Measurements from ENCODE around the gene ARHGAP45.
"Not testable (repeated sequence)": the region's sequence is repeated elsewhere in the genome, so short reads cannot be mapped to it uniquely, and the experiment has no call there.

Gene ARHGAP45, protein sequence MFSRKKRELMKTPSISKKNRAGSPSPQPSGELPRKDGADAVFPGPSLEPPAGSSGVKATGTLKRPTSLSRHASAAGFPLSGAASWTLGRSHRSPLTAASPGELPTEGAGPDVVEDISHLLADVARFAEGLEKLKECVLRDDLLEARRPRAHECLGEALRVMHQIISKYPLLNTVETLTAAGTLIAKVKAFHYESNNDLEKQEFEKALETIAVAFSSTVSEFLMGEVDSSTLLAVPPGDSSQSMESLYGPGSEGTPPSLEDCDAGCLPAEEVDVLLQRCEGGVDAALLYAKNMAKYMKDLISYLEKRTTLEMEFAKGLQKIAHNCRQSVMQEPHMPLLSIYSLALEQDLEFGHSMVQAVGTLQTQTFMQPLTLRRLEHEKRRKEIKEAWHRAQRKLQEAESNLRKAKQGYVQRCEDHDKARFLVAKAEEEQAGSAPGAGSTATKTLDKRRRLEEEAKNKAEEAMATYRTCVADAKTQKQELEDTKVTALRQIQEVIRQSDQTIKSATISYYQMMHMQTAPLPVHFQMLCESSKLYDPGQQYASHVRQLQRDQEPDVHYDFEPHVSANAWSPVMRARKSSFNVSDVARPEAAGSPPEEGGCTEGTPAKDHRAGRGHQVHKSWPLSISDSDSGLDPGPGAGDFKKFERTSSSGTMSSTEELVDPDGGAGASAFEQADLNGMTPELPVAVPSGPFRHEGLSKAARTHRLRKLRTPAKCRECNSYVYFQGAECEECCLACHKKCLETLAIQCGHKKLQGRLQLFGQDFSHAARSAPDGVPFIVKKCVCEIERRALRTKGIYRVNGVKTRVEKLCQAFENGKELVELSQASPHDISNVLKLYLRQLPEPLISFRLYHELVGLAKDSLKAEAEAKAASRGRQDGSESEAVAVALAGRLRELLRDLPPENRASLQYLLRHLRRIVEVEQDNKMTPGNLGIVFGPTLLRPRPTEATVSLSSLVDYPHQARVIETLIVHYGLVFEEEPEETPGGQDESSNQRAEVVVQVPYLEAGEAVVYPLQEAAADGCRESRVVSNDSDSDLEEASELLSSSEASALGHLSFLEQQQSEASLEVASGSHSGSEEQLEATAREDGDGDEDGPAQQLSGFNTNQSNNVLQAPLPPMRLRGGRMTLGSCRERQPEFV

DNA sequence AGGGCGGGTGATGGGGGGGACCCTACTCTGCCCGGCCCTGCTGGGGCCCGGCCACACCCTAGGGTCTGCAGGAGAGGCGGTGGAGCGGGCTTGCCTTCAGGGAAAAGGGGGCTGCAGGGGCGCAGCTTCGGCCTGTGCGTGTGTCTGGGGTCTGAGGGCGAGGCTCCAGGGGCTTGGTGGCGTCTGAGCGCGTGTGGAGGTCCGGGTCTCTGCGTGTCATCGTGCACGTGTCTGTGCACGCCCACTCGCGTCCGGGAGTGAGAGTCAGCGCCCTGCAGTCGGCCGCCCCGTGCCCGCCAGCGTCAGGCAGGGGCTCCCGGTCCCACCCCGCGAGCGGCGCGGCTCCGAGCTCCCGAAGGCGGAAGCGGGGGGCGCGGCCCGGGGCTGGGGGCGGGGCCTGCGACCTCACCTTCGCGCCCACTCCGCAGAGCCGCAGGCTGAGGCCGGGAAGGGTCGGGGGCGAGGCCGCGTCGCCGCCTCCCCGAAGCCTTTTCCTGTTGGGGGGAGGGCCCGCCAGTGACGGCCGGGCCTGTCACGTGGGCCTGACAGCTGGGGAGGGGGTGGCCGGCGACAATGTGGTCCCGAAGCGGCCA, at the start of gene ARHGAP45:
Gene ARHGAP45 (plus strand): TSS at position 420 of the 593 bp plus-strand sequence. CDS start 239 bp downstream, outside the sequence.
- peak; percentile 76 for DNase-seq

DNA sequence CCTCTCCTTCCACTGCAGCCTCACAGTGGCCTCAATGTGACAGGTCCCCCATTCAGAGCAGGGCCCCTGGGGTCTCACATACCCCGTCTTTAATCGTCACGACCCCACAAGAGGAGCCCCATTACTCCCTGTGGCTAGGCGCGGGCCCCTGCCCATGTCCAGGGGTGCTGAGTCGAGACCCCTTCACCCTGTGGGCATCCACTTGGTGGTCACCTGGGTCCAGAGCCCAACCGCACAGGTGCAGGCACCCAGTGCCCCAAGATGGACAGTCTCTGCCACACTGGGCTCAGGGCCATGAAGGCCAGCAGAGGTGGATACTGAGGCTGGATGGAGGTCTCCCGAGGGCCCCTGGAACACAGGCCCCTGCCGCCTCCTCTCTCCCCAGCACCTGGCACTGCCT, 49.1 kb upstream of the ARHGAP45 start:
- no peak for DNase-seq

DNA sequence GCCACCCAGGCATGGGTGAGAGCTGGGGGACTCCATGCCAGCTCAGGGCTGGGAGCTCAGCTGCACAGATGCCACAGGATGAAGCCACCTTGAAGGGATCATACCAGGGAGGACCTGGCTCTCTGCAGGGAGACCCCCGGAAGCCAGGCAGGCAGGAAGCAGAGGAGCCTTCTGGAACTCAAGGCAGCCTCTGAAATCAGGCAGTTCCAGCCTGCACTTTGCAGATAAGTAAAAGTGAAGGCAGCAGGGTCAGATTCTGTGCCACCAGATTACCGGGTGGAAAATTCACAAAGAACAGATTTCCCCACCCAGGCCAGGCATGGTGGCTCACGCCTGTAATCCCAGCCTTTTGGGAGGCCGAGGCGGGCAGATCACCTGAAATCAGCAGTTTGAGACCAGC, 48.6 kb upstream of the ARHGAP45 start:
- no peak for DNase-seq

DNA sequence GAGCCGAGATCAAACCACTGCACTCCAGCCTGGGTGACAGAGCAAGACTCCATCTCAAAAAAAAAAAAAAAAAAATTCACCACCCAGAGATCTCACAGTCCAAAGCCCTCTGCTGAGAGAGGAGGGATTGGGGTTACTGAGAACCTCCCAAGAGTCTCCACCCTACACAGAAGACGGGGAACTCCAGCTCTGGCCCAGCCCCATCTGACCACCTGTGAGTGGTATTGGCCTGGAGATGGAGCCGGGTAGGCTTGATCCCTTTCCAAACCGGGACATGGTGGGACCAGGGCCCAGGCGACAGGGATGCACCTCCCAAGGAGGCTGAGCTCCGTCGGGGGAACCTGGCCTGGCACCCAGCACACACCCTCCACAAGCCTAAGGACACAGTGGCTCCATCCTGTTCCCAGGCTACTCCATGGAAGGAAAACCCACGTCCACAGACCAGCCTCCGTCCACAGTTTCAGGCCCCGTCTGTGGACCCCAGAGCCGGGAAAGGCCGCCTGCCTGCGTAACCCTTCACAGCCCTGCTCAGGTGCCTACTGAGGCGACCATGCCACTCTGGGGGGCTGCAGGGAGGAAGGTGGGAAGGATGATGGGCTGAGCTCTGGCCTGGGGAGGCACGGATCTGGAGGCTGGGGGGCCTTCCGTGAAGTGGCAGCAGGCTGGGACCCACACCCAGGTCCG, 47.9 kb upstream of the ARHGAP45 start:
- no peak for DNase-seq

DNA sequence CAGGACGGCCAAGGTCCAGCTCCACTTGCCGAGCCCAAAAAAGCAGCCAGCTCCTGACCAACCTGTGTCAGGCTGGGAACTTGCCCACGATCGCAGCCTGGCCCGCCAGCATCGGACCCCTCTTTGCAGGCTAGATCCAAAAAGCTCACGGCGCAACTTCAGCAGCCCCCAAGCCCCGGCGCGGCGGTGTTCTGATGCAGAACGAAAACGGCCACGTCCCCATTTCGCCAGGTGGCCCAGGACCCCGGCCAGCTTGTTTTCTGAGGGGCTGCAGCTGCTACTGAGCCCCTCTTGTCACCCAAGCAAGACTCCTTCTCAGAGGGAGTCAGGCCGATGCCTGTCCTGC, 47.4 kb upstream of the ARHGAP45 start:
- no peak for DNase-seq

DNA sequence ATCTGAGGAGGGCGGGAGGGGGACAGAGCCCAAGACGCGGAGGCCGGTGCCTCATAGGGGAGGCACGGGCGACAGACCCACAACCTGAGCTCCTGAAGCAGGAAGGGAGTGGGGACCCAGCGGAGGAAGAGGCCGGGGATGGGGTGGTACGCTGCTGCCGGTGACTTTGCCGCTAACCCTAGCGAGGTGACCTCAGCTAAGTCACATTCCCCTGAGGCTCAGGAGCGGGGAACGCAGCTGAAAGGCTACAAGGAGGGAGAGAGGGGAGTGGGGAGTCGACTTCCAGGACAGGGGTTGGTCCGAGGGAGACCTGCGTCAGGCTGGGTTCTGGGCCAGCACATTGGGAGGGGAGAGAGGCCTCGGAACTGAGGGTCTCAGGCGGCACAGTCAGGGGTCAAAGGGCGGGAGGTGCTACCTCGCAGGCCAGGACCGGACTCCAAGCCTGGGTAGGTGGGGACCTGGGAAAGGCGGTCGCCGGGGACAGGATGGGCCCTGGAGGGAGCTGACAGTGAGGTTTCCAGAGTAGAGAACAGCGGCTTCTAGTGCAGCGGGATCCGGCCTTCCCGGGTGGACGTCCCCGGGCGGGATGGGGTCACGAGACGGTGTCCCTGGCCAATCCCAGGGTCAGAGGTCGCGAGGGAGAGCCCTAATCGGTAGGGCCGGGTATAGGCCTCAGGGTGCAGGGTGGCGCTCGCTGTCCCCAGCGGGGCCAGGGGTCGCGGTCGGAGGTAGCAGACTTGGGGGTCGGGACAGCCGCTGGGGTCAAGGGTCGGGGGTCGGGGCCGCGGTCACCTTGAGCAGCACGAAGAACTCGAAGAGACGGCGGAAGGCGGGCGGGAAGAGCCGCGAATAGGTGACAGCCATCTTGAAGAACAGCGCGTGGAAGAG, 46.7 kb upstream of the ARHGAP45 start:
- peak; percentile 47 for DNase-seq

DNA sequence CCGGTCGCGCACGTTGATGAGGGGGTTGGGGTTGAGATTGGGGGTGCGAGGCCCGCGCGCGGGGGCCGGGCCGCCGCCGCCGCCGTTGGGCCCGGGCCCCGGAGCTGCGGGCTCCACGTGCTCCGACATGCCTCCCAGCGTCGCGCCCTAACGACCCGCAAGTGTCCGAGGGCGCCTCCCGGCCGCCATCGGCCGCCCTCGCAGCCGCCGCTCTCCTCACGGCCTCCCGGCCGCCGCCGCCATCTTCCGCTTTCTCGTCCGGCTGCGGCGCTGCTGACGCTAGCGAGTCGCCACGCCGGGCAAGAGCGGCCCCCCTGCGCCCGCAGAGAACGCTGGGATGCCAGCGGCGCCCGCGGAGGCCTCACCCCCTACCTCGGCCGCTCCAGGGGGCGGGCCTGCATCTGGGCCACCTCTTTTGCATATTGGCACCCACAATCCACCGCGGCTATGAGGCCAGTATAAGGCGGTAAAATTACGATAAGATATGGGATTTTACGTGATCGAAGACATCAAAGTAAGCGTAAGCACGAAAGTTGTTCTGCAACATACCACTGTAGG, 46.0 kb upstream of the ARHGAP45 start, which contains the start of gene TMEM259:
Gene TMEM259 (minus strand): TSS at position 256 of the 558 bp plus-strand sequence. CDS start 127 bp downstream, at position 129.
- DNase-seq = peak; percentile 93

DNA sequence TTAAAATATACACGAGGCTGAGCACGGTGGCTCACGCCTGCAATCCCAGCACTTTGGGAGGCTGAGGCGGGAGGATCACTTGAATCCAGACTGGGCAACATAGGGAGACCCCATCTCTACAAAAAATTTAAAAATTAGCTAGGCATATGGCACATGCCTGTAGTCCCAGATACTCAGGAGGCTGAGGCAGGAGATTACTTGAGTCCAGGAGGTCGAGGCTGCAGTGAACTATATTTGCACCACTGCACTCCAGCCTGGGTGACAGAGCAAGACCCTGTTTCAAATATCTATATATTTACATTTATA, 43.1 kb upstream of the ARHGAP45 start:
- DNase-seq = not testable (repeated sequence)

DNA sequence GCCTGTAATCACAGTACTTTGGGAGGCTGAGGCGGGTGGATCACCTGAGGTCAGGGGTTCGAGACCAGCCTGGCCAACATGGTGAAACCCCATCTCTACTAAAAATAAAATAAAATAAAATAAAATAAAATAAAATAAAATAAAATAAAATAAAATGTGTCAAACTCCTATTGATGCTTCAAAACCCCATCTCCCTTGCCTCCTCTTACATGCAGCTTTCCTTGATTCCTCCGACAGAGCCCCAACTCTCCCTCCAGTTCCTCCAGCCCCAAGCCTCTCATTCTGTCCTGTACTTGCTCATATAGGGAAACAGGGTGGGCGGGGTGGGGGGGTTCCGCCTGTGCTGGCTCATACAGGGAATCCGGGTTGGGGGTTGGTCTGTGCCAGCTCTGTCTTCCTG, 41.9 kb upstream of the ARHGAP45 start:
- not testable (repeated sequence) for DNase-seq

DNA sequence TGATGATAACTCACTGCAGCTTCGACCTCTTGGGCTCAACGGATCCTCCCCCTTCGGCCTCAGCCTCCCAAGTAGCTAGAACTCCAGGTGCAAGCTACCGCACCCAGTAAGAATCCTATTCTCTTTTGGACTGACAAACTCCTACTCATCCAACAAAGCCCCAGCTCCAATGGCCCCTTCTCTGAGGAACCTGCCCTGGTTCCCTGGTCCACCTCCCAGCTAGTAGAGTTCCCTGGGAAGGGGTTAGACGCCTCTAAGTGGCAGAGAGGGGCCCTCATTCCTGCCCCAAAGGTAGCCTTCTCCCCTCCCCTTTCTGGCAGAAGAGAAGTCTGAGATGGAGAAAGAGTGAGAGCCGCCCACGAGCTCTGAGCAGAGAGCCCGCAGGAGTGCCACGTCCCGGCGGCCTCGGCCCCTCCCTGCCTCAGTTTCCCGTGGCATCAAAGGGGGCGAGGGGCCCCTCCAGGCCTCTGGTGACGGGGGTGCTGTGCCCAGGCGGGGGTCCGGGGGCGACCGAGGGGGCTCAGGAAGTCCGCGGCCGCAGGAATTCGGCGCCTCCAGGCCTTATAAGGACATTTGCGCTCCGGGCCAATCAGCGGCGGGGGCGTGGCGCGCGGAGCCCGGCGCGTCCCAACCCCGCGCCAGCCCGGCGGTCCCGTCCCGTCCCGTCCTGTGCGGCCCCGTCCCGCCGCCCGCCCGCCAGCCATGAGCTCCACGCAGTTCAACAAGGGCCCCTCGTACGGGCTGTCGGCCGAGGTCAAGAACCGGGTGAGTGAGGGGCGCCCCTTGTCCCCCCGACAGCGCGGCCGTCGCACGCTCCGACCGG, 40.8 kb upstream of the ARHGAP45 start, which contains the start of gene CNN2:
Gene CNN2 (plus strand): TSS at position 649 of the 823 bp plus-strand sequence. CDS start 54 bp downstream, at position 703.
- peak; percentile 74 for DNase-seq

DNA sequence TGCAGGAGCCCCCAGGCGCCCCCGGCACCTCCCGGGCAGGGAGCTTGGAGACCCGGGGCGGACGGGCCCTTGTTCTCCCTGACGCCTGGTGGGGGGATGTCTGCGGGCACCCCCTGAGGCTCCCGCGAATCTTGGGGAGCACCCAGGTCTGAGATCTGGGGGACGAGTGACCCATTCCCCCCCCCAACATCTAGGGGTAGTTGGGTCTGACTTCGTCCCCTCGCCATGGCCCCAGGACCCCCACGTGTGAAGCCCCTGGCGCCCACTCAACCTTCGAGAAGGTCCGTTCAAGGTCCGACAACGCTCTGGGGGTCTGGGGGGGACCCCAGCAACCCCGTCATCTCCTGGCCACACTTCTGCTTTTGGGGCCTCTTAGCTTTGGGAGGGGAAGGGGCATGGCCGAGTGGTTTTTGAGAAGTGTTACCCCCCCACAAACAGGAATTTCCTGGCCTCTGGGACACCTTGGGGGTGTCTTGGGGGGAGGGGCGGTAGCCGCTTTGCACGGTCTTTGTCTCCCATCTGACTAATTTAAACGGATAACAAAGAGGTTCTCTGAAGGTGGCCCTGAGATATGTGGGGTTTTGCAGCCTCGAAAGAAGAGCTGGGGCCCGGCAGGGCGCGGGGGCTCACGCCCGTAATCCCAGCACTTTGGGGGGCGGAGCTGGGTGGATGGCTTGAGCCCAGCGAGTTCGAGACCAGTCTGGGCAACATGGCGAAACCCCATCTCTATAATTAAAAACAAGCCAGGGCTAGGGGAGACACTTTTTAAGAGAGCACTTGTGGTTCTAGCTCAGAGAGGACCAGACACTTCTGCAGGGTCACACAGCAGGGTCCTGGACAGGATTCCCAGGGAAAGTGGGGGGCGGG, 40.0 kb upstream of the ARHGAP45 start:
- DNase-seq = no peak

DNA sequence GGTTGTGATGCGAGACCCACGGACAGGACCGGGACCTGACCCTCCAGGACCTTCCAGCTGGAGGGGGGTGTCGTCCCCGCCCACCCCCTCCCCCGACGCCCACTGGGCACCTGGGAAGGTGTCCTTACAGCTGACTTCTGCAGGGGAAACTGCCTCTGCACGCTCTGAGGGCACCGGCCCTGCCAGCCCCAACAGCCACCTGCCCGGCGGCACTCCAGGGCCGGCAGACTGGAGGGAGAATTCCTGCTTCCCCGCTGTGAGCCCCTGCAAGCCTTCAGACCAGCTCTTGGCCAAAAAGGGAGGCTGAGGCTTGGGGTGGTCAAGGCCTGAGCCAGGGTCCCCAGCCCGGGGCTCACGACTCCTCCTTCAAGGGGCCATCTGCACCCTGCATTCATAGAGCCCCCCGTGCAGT, 39.3 kb upstream of the ARHGAP45 start:
- DNase-seq = no peak

DNA sequence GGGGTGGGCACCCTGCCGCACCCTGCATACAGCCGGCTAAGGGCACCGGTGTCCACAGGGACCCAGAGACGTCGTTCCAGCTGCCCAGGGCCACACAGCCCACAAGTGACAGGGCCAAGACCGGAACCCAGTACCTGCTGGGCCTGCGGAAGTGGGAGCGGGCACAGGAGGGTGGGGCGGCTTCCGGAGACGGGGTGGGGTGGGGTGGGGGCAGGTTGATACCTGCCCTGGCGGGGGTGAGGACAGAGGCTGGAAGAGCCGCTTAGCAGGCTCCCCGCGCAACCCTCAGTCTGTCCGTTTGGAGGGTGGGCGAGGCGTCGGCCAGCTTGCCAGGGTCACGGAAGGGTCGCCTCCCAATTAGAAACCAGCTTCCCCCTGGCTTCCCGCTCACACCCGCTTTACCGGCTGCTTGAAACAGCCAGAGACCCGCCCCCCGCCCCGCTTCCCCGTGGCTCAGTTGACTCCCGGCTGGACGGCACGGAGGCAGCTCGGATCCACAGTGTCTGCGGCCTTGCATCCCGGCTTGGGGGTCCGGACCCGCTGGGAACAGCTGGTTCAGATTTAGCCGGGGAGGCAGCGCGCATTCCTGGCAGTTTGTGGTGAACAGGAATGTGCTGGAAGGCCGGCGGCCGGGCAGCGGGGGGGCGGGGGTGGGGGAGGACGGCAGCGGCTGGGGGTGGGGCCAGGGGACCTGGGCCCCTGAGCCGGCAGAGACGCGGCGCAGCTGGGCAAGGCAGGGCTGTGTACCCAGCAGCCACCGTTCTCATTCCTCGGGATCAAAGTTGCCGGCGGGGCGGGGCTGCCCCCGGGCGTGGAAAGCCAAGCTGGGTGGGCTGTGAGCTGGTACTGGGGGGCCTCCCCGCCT, 38.7 kb upstream of the ARHGAP45 start:
- DNase-seq = peak; percentile 67

DNA sequence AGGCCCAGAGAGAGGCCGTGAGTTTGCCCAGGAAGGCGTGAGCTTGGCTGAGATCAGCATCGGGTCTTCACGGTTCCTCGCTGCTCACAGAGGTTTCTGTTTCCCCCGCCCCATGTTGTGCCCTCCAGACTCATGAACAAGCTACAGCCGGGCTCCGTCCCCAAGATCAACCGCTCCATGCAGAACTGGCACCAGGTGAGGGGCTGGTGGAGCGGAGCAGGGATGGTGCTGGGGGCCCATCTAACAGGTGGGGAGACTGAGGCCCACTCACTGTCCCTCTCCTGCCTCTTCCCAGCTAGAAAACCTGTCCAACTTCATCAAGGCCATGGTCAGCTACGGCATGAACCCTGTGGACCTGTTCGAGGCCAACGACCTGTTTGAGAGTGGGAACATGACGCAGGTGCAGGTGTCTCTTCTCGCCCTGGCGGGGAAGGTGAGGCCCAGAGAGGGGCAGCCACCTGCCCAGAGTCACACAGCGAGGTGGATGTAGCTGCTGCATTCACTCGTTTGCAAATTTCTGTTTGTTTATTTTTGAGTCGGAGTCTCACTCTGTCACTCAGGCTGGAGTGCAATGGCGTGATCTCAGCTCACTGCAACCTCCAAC, 34.6 kb upstream of the ARHGAP45 start:
- no peak for DNase-seq

DNA sequence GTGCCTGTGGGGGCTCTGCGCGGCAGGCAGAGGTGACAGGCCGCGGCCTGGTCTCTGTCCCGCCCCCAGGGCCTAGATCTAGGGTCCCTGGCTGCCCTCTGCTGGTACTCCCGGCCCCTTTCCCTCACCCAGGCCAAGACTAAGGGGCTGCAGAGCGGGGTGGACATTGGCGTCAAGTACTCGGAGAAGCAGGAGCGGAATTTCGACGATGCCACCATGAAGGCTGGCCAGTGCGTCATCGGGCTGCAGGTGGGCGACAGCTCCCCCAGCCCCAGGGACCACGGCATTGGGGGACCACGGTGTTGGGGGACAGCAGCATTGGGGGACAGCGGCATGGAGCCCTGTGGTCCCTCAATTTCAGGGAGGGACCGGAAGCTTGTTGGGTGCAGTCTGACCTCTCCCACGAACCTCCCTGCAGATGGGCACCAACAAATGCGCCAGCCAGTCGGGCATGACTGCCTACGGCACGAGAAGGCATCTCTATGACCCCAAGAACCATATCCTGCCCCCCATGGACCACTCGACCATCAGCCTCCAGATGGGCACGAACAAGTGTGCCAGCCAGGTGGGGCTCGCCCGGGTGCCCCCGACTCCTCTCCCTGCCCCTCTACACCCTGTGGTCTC, 30.9 kb upstream of the ARHGAP45 start:
- no peak for DNase-seq

DNA sequence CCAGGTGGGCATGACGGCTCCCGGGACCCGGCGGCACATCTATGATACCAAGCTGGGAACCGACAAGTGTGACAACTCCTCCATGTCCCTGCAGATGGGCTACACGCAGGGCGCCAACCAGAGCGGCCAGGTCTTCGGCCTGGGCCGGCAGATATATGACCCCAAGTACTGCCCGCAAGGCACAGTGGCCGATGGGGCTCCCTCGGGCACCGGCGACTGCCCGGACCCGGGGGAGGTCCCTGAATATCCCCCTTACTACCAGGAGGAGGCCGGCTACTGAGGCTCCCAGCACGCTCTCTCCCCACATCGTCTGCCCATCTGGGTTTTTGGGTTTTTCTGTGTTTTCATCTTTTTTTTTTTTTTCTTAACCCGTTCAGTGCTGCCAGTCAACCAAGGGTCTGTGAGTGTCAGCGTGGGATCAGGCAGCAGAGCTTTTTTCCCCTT, 29.3 kb upstream of the ARHGAP45 start:
- no peak for DNase-seq

All from activated CD4-positive, CD25-positive, alpha-beta regulatory T cell treated with anti-CD3 and anti-CD28 coated beads, Interleukin-2, amount 50 U/mL, for 72 hours (primary cell).